ENCODE results near the gene CIAO2B. TPM values are rescaled to one million over a fixed set of nuclear protein-coding genes. Genes with fewer than 3 reads are reported as not detected.

Gene CIAO2B
- total RNA-seq, 4 donors from 2014 or later = 59.2 to 67.0 (median 63.7) TPM

GRCh38 chr16:66890799-66891198 is 43.4 kb downstream of the CIAO2B start:
- TF ChIP-seq, protein P1, sequence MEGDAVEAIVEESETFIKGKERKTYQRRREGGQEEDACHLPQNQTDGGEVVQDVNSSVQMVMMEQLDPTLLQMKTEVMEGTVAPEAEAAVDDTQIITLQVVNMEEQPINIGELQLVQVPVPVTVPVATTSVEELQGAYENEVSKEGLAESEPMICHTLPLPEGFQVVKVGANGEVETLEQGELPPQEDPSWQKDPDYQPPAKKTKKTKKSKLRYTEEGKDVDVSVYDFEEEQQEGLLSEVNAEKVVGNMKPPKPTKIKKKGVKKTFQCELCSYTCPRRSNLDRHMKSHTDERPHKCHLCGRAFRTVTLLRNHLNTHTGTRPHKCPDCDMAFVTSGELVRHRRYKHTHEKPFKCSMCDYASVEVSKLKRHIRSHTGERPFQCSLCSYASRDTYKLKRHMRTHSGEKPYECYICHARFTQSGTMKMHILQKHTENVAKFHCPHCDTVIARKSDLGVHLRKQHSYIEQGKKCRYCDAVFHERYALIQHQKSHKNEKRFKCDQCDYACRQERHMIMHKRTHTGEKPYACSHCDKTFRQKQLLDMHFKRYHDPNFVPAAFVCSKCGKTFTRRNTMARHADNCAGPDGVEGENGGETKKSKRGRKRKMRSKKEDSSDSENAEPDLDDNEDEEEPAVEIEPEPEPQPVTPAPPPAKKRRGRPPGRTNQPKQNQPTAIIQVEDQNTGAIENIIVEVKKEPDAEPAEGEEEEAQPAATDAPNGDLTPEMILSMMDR (IDR thresholded peaks at IDR 0.05; ENCODE audit: low read depth) = no peak

- TF ChIP-seq, protein P1 (IDR thresholded peaks at IDR 0.05; ENCODE audit: low read depth) = no peak
Observed at GRCh38 chr16:66889622-66890021, 44.6 kb downstream of the CIAO2B start.

DNA sequence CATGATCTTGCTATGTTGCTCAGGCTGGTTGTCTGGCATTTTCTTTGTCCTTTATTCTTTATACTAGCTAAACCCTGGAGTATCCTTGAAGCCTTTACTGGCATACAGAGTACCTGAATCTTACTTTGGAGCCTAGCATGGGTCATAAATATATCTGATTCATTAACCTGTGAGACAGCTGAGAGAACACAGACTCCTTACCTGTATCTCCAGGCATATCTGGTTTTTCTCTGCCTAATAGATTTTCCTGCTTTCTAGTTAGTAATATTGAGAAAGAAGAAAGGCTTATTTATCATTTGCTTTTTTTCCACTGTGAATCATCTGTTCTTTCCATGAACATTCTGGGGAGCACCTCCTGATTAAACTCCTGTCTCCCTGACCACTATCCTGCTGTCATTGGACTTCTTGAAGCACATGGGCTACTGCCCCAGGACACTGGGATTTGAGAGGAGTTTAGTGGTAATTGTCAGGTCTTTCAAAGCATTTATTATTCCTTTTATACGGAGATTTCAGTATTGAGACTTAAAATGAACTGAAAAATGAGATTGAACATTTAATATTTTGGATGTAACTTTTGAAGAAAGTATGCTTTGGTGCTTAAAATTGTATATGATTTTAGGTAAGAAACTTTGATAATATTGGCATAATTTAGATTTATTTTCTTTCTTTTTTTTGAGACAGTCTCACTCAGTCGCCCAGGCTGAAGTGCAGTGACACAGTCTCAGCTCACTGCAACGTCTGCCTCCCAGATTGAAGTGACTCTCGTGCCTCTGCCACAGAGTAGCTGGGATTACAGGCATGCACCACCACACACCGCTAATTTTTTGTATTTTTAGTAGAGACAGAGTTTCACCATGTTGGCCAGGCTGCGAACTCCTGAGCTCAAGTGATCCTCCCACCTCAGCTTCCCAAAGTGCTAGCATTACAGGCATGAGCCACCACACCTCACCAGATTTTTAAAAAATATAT is 45.3 kb downstream of the CIAO2B start:
- TF ChIP-seq, protein P1 (IDR thresholded peaks at IDR 0.05; ENCODE audit: low read depth) = no peak

- TF ChIP-seq, protein P1 (IDR thresholded peaks at IDR 0.05; ENCODE audit: low read depth) = no peak
Observed at GRCh38 chr16:66886914-66887313, 47.3 kb downstream of the CIAO2B start.

DNA sequence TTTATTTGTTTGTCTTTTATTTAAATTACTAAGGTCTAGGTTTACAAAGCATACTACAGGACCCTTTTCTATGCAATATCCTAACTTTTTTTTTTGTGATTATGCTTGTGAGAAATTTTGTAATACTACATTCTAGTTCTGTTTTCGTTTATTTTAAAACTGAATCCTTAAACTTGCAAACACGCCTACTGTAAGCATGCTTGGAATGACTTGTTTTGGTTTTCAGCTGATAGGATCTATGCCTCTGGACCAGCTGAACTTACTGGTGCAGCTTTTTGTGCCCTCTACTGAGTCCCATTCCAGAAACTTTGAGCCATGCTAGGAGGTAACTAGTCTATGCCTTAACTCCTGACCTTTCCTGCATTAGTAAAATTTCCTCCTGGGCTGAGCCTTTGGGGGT is 47.9 kb downstream of the CIAO2B start:
- TF ChIP-seq, protein P1 (IDR thresholded peaks at IDR 0.05; ENCODE audit: low read depth) = no peak

DNA sequence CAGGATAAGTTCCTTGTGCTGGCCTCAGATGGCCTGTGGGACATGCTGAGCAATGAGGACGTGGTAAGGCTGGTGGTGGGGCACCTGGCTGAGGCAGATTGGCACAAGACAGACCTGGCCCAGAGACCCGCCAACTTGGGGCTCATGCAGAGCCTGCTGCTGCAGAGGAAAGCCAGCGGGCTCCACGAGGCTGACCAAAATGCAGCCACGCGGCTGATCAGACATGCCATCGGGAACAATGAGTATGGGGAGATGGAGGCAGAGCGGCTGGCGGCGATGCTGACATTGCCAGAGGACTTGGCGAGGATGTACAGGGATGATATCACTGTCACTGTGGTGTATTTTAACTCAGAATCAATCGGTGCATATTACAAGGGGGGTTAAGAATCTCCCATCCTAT is 48.7 kb downstream of the CIAO2B start:
- TF ChIP-seq, protein P1 (IDR thresholded peaks at IDR 0.05; ENCODE audit: low read depth) = no peak

GRCh38 chr16:66882702-66883101 is 51.5 kb downstream of the CIAO2B start:
- TF ChIP-seq, protein P1 (IDR thresholded peaks at IDR 0.05; ENCODE audit: low read depth) = no peak

Data from subcutaneous adipose tissue (tissue), 4 donors.